PC-9 (cell line): ENCODE results near the gene DNAJC18.

Source experiments
- CTCF ChIP-seq: fragments of 200-600 bp; sonication (generic); conservative IDR thresholded peaks from 2 replicates; pipeline ENCODE4 v1.6.1; 2017; ENCODE audit warnings: mixed run types, antibody characterized with exemption, mild to moderate bottlenecking, moderate library complexity
- EZH2 ChIP-seq: fragments of 200-600 bp; sonication (generic); IDR thresholded peaks from 2 replicates; pipeline ENCODE4 v1.8.0; 2017; ENCODE audit warnings: antibody characterized with exemption, low read depth

GRCh38 chr5:139394123-139394653 is 45.1 kb downstream of the DNAJC18 start:
- TF ChIP-seq CTCF (no peak), EZH2 (no peak)
